Naive thymus-derived CD4-positive, alpha-beta T cell (primary cell): ENCODE results near the gene NABP1. TPM values are rescaled to one million over a fixed set of nuclear protein-coding genes. Genes with fewer than 3 reads are reported as not detected.

Experiments used
- ATAC-seq: fragments of 150-1000 bp; cut with Tn5 transposase; 2 replicates; pipeline ENCODE4 v1.10.0; 2021; ENCODE audit warnings: mild to moderate bottlenecking, moderate library complexity
- CTCF ChIA-PET: fragments of 350-600 bp; sonication (Branson Sonifier 250); formaldehyde crosslinking; loops from one replicate; lab custom pipeline; 2021; ENCODE audit warnings: antibody characterized with exemption; lab: Charles Lee
- POLR2A ChIA-PET: fragments of 350-600 bp; sonication (Branson Sonifier 250); formaldehyde crosslinking; loops from one replicate; lab custom pipeline; 2021; ENCODE audit warnings: antibody characterized with exemption, inconsistent platforms; lab: Charles Lee
- DNase-seq, 9 donors: peaks; one replicate each; pipeline versions ENCODE4 v3.0.0 to v3.0.0-alpha.2; 2020 to 2022; ENCODE audit warnings: mixed read lengths in 1 of 9
- H3K27ac ChIP-seq: one replicate; pipeline ENCODE4 v1.7.0; 2013; ENCODE audit warnings: mild to moderate bottlenecking, low read depth, low read length, moderate library complexity
- H3K27me3 ChIP-seq, 2 donors: one replicate each; pipeline ENCODE4 v1.7.0; 2013; ENCODE audit warnings: low read length in 2 of 2, mild to moderate bottlenecking in 2 of 2, moderate library complexity in 2 of 2; ENCODE audit not compliant: control insufficient read depth in 2 of 2, insufficient read depth in 2 of 2
- H3K36me3 ChIP-seq, 3 experiments: 1 replicate in 2 of 3; 2 replicates in 1 of 3; pipeline ENCODE4 v1.7.0; 2013; ENCODE audit warnings: low read length in 3 of 3, mild to moderate bottlenecking in 3 of 3, moderate library complexity in 1 of 3; ENCODE audit not compliant: insufficient read depth in 3 of 3, control insufficient read depth in 2 of 3
- H3K4me1 ChIP-seq, 2 donors: one replicate each; pipeline ENCODE4 v1.7.0; 2013; ENCODE audit warnings: low read length in 2 of 2, mild to moderate bottlenecking in 2 of 2, moderate library complexity in 1 of 2; ENCODE audit not compliant: control insufficient read depth in 2 of 2, insufficient read depth in 2 of 2
- H3K4me3 ChIP-seq: 2 replicates; pipeline ENCODE4 v1.7.0; 2013; ENCODE audit warnings: mild to moderate bottlenecking, low read length
- H3K9me3 ChIP-seq, 3 experiments: 1 replicate in 2 of 3; 2 replicates in 1 of 3; pipeline ENCODE4 v1.7.0; 2013; ENCODE audit warnings: low read length in 3 of 3; ENCODE audit not compliant: control insufficient read depth in 2 of 3
- H3K27ac Mint-ChIP-seq, 9 donors: one replicate each; pipeline ENCODE4 v1.8.0; 2020 to 2022; ENCODE audit warnings: mixed read lengths in 9 of 9, mild to moderate bottlenecking in 8 of 9, moderate library complexity in 5 of 9, inconsistent platforms in 2 of 9
- H3K27me3 Mint-ChIP-seq, 5 donors: one replicate each; pipeline ENCODE4 v1.8.0; 2021 to 2022; ENCODE audit warnings: mixed read lengths in 5 of 5, mild to moderate bottlenecking in 1 of 5
- H3K36me3 Mint-ChIP-seq, 5 donors: one replicate each; pipeline ENCODE4 v1.8.0; 2020 to 2022; ENCODE audit warnings: mixed read lengths in 5 of 5, mild to moderate bottlenecking in 3 of 5, inconsistent platforms in 1 of 5
- H3K4me1 Mint-ChIP-seq, 7 donors: one replicate each; pipeline ENCODE4 v1.8.0; 2020 to 2022; ENCODE audit warnings: mixed read lengths in 7 of 7, mild to moderate bottlenecking in 3 of 7, inconsistent platforms in 1 of 7
- H3K4me3 Mint-ChIP-seq, 10 donors: one replicate each; pipeline ENCODE4 v1.8.0; 2020 to 2022; ENCODE audit warnings: mild to moderate bottlenecking in 10 of 10, mixed read lengths in 10 of 10, moderate library complexity in 6 of 10, inconsistent platforms in 2 of 10
- H3K9me3 Mint-ChIP-seq, 11 donors: one replicate each; pipeline ENCODE4 v1.8.0; 2020 to 2022; ENCODE audit warnings: mixed read lengths in 11 of 11, mild to moderate bottlenecking in 4 of 11, inconsistent platforms in 1 of 11, moderate library complexity in 1 of 11
- intact Hi-C, 2 donors: fragments of 100-400 bp; cut with micrococcal nuclease; formaldehyde crosslinking; loops; one replicate each; pipeline ENCODE4 v1.15.1; 2023
- polyA plus RNA-seq, 2 donors: library from polyadenylated mRNA; unstranded; fragments of 300-500 nt; fragmentation: Illumina TruSeq; gene quantifications; one replicate each; pipeline ENCODE4 v1.2.3, GENCODE V29; 2021
- total RNA-seq, 6 experiments: library from RNA in 5 of 6; stranded (reverse) in 5 of 6; gene quantifications; 1 replicate in 5 of 6; 2 replicates in 1 of 6; pipeline ENCODE4 v1.2.3 and lab custom pipeline; 2021 to 2026

The NABP1 gene
- total and polyA plus RNA-seq, 7 experiments from 2014 or later: 4.2 to 79.5 (median 48.6) TPM

DNA sequence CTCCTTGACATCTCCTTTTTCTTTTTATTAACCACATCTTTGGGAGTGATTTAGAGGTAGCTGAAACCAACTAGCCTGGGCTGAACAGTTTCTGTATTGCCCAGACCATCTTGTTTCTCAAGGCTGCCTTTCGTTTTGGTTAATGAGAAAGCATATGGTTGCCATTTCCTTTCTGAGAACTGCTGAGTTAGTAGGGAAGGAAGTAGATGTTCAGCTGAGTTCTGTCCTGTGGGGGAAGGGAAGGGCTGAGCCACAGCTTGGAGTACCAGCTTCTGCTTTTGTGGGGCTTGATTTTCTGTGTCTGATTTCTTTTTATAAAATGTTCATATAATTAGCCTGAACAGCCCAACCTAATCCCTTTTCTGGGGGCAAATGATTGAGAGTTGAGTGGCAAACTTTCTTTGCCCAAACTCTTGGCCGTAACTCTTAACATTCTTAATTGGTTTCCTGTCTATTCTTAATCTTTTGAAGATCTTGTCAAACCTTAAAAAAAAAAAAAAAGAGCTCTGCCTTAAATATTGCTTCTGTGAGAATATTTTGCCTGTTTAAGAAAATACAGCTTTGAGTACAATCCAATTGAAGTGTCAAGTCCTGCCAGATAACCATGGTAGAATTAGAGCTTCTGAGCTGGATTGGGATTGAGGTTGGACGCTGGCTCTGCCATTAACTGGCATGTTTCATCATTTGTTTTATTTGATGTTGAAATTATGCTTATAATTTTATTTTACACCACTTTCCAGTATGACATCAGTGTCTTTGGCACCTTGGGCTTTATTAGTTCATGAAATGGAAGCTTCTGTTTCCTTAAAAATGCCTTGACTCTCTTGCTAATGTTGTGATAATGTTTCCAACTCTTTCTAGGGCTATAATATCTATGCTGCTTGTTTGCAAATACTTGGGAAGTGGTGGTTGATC, 1.9 kb upstream of the NABP1 start:
- peak overlapping the region; percentile 80 to 99 (median 96) for H3K4me3 Mint-ChIP-seq
- H3K4me1 ChIP-seq: peaks cover 32 to 45% of the 10 kb centered on the region in 2 donors
- DNase-seq (peak; percentile 22 to 85 (median 80)), ATAC-seq (peak; percentile 39)
- H3K9me3 ChIP-seq: no peaks in the 10 kb centered on the region
- peak overlapping the region; percentile 90 for H3K4me3 ChIP-seq
- H3K36me3 ChIP-seq: peaks cover 0 to 7% (median 0%) of the 10 kb centered on the region in 3 experiments
- H3K4me1 Mint-ChIP-seq: peaks cover 26 to 58% (median 51%) of the 10 kb centered on the region in 7 donors
- no peaks in the 10 kb centered on the region for H3K27me3 ChIP-seq
- H3K36me3 Mint-ChIP-seq: peaks cover 0 to 23% (median 0%) of the 10 kb centered on the region in 5 donors
- POLR2A ChIA-PET: interaction anchor here (0.7 to 9.8 kb wide), 21 partner anchors 8 to 526 kb away, joined by 3 to 173 read pairs (median 4); partner anchors contain the start of gene STAT4
- peak overlapping the region; percentile 81 to 100 (median 99) for H3K27ac Mint-ChIP-seq
- intact Hi-C loops: loop anchor here (1.0 to 10.0 kb wide), 12 partner anchors 15 to 2001 kb away; partner anchors contain the start of genes ANKAR (in 1 of the 2), MFSD6 (in 1 of the 2) and OSGEPL1 (in 1 of the 2)
- H3K9me3 Mint-ChIP-seq: peaks cover 0 to 14% (median 0%) of the 10 kb centered on the region in 11 donors
- peak overlapping the region; percentile 92 for H3K27ac ChIP-seq
- CTCF ChIA-PET: interaction anchor here (0.6 to 1.7 kb wide), 14 partner anchors 10 to 109 kb away, joined by 3 to 8 read pairs (median 3); no protein-coding TSS in a partner anchor
- H3K27me3 Mint-ChIP-seq: peaks cover 0 to 2% (median 0%) of the 10 kb centered on the region in 5 donors

DNA sequence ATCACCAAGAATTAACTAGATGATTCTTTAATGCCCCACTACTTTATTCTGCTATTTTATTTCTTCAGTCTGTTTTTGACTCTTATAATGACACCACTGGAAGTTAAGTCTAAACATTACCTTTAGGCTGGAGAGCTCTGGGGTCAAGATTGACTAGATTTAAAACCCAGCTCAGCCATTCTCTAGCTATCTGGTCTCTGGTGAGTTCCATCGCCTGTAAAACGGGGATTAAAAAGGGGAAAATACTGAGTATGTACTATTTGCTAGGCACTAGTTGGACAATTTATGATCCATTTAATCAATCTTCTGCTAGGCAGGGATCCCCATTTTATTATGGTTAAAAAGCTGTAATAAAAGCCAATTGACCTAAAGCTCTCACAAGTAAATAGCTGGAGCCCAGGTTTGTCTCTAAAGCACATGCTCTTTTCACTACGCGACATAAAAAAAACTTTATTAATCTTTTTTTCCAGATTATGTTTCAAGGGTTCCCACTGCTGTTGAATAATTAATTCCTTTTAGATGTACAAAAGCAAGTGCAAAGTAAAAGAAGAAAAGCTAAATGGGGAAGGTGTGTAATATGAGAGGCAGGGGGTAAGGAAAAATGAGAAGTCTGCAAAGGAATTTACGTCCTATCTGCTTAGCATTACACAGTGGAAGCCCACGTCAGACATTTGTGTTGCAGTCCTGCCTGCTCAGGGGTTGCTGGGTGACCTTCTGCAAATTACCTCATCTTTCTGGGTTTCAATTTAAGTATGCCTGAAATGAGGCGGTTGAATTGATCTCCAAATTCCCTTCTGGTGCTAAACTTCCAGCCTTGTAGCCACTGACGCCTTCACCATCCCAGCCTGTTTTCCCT, 918 bp upstream of the NABP1 start:
- intact Hi-C loops: loop anchor here (1.0 to 10.0 kb wide), 14 partner anchors 14 to 2002 kb away; partner anchors contain the start of genes ANKAR (in 1 of the 2), MFSD6 (in 1 of the 2) and OSGEPL1 (in 1 of the 2)
- Histone ChIP-seq H3K4me3 (peak overlapping the region; percentile 90), H3K27ac (peak overlapping the region; percentile 92), H3K4me1 (peaks cover 41 to 46% of the 10 kb centered on the region in 2 donors), H3K27me3 (no peaks in the 10 kb centered on the region), H3K36me3 (peaks cover 0 to 8% (median 0%) of the 10 kb centered on the region in 3 experiments), H3K9me3 (no peaks in the 10 kb centered on the region)
- ATAC-seq (peak; percentile 15), DNase-seq (peak in 3 of 9 donors; percentile 2 to 75 (median 3))
- ChIA-PET POLR2A (interaction anchor here (0.6 to 9.8 kb wide), 33 partner anchors 9 to 1707 kb away, joined by 3 to 173 read pairs (median 5); partner anchors contain the start of genes GLS and STAT4), CTCF (interaction anchor here (0.6 to 1.7 kb wide), 15 partner anchors 13 to 111 kb away, joined by 3 to 8 read pairs (median 3); no protein-coding TSS in a partner anchor)
- H3K36me3 Mint-ChIP-seq: peaks cover 0 to 26% (median 0%) of the 10 kb centered on the region in 5 donors
- peaks cover 26 to 66% (median 57%) of the 10 kb centered on the region in 7 donors for H3K4me1 Mint-ChIP-seq
- peak overlapping the region; percentile 87 to 99 (median 96) for H3K4me3 Mint-ChIP-seq
- peak overlapping the region; percentile 97 to 100 (median 99) for H3K27ac Mint-ChIP-seq
- H3K27me3 Mint-ChIP-seq: peaks cover 0 to 2% (median 0%) of the 10 kb centered on the region in 5 donors
- peaks cover 0 to 14% (median 0%) of the 10 kb centered on the region in 11 donors for H3K9me3 Mint-ChIP-seq

DNA sequence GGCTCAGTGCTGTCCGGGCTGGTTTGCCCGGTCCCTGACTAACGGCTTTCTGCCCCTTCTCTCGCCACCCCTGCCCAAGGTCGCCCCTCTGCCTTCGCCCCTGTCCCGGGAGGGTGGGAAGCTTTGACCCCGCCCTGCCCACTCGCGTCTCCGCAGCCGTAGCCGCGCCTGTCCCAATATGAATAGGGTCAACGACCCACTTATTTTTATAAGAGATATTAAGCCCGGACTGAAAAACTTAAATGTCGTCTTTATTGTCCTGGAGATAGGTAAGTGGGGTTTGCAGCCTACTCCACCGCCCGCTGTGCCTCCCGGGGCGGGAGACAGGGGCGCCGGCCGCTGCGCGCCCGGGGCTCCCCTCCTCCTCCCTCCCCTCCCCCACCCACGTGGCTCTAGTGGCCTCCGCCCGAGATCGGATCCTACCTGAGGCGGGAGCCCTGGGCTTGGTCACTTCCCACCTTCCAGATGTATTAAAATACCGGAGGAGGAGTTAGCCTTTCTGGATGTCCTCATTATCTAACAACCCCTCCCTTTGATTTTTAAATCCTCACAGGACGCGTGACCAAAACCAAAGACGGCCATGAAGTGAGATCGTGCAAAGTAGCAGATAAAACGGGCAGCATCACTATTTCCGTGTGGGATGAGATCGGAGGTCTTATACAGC, 633 bp downstream of the NABP1 start:
- Mint-ChIP-seq H3K36me3 (peaks cover 4 to 26% (median 9%) of the 10 kb centered on the region in 5 donors), H3K4me3 (peak overlapping the region; percentile 87 to 99 (median 96)), H3K27ac (peak overlapping the region; percentile 97 to 100 (median 99)), H3K9me3 (peaks cover 0 to 4% (median 0%) of the 10 kb centered on the region in 11 donors), H3K27me3 (peaks cover 0 to 2% (median 0%) of the 10 kb centered on the region in 5 donors), H3K4me1 (peaks cover 30 to 81% (median 65%) of the 10 kb centered on the region in 7 donors)
- no peaks in the 10 kb centered on the region for H3K27me3 ChIP-seq
- intact Hi-C loops: loop anchor here (1.0 to 10.0 kb wide), 13 partner anchors 62 to 2004 kb away; partner anchors contain the start of genes ANKAR (in 1 of the 2), GLS (in 1 of the 2), MFSD6 (in 1 of the 2) and OSGEPL1 (in 1 of the 2)
- DNase-seq (peak in 2 of 9 donors; percentile 32 to 68), ATAC-seq (no peak)
- ChIA-PET CTCF (no interaction called here), POLR2A (interaction anchor here (1.0 to 9.8 kb wide), 19 partner anchors 8 to 1271 kb away, joined by 3 to 173 read pairs (median 8); partner anchors contain the start of genes GLS and STAT4)
- H3K36me3 ChIP-seq: peaks cover 13 to 21% (median 13%) of the 10 kb centered on the region in 3 experiments
- peak overlapping the region; percentile 75 for H3K4me3 ChIP-seq
- H3K9me3 ChIP-seq: no peaks in the 10 kb centered on the region
- H3K27ac ChIP-seq: peak overlapping the region; percentile 87
- peaks cover 51 to 53% of the 10 kb centered on the region in 2 donors for H3K4me1 ChIP-seq

DNA sequence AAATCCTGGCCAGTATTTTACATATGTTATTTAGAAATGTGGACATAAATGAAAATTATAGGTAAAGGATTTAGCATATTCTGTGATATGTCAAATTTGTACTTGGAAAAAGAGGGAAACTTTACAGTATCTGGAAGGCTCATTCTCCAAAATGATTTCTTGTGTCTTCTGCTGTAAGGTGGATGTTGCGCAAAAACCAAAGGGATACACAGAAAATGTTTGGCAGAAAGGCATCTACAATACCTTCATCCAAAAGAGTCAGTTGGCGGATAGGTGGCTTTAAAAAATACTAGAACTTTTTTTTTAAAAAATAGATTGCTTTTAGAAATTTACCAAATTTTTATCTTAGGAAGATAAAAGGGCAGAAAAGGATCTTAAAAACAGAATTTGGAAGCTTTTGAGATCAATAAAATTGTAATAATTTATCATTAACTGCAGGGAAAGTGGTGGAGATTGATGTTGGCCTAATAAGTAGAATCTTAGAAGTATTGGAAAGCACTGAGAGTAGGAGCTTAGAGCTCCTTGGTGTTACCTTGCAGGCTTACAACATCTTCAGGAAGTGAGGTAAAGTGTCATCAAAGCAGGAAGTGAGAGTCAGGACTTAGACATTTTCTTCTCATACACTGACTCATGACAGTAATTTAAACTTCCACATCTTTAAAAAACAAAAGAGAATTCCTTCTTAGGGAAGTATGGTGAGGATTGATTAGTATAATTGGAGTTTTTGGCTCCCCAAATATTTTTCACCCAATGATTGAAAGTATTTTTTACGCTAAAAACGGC, 2.1 kb downstream of the NABP1 start:
- peaks cover 0 to 2% (median 0%) of the 10 kb centered on the region in 5 donors for H3K27me3 Mint-ChIP-seq
- peak overlapping the region; percentile 87 for H3K27ac ChIP-seq
- no peaks in the 10 kb centered on the region for H3K9me3 ChIP-seq
- ChIA-PET POLR2A (interaction anchor here (0.6 to 9.8 kb wide), 5 partner anchors 44 to 111 kb away, joined by 3 to 173 read pairs (median 3); no protein-coding TSS in a partner anchor), CTCF (interaction anchor here (0.6 to 1.4 kb wide), 3 partner anchors 56 to 113 kb away, joined by 3 to 5 read pairs (median 3); no protein-coding TSS in a partner anchor)
- H3K4me3 Mint-ChIP-seq: peak overlapping the region; percentile 87 to 99 (median 96)
- intact Hi-C loops: loop anchor here (1.0 to 10.0 kb wide), 10 partner anchors 11 to 2005 kb away; partner anchors contain the start of genes ANKAR (in 1 of the 2), MFSD6 (in 1 of the 2) and OSGEPL1 (in 1 of the 2)
- peaks cover 26 to 76% (median 68%) of the 10 kb centered on the region in 7 donors for H3K4me1 Mint-ChIP-seq
- DNase-seq (peak in 7 of 9 donors; percentile 40 to 59 (median 48)), ATAC-seq (no peak)
- peak overlapping the region; percentile 37 for H3K4me3 ChIP-seq
- H3K4me1 ChIP-seq: peaks cover 46 to 47% of the 10 kb centered on the region in 2 donors
- H3K36me3 ChIP-seq: peaks cover 13 to 30% (median 19%) of the 10 kb centered on the region in 3 experiments
- H3K36me3 Mint-ChIP-seq: peaks cover 4 to 27% (median 14%) of the 10 kb centered on the region in 5 donors
- H3K27me3 ChIP-seq: no peaks in the 10 kb centered on the region
- H3K27ac Mint-ChIP-seq: peak overlapping the region; percentile 60 to 100 (median 98)
- peaks cover 0 to 4% (median 0%) of the 10 kb centered on the region in 11 donors for H3K9me3 Mint-ChIP-seq
